ENCODE results near the gene CELF5.

GRCh38 chr19:3310280-3310679 lies 85.8 kb downstream of the CELF5 start:
- TF ChIP-seq CTCF (IDR thresholded peaks at IDR 0.05; ENCODE audit: low read length), result no peak
- no peak for TF ChIP-seq EZH2 (IDR thresholded peaks at IDR 0.05; ENCODE audit: borderline replicate concordance, low read length)
